Endothelial cell of umbilical vein (primary cell): Measurements from ENCODE around the gene KMT5C.

Source experiments
- CTCF ChIP-seq, 2 donors: IDR thresholded peaks; 1 replicate in 1 of 2; 2 replicates in 1 of 2; pipeline ENCODE4 v1.5.1; 2011; ENCODE audit warnings: low read length in 2 of 2, mild to moderate bottlenecking in 2 of 2, moderate library complexity in 2 of 2, control low read depth in 1 of 2, inconsistent platforms in 1 of 2, low read depth in 1 of 2; ENCODE audit not compliant: insufficient read depth in 1 of 2; ENCODE audit errors: extremely low read depth in 1 of 2
- POLR2AphosphoS5 ChIP-seq: IDR thresholded peaks from 2 replicates; pipeline ENCODE4 v1.6.1; 2012; ENCODE audit warnings: low read depth, mild to moderate bottlenecking, control low read depth, low read length, moderate library complexity; ENCODE audit not compliant: insufficient read depth

GRCh38 chr19:55389386-55390317 lies 50.0 kb downstream of the KMT5C start:
- TF ChIP-seq POLR2AphosphoS5 (no peak), CTCF (IDR thresholded peaks at IDR 0.05; ENCODE audit: extremely low read depth in 1 of 2, insufficient read depth in 1 of 2, low read depth in 1 of 2, low read length in 2 of 2) (no peak)
